C1 segment of cervical spinal cord (tissue), 14 donors: ENCODE measurements around the gene ACSM2B.
"Not testable (repeated sequence)": the region's sequence is repeated elsewhere in the genome, so short reads cannot be mapped to it uniquely, and the experiment has no call there.

ENCODE experiments used
- DNase-seq, 14 donors: peaks; one replicate each; lab custom pipeline; 2025; lab: John Stamatoyannopoulos, UW

ACSM2B gene

DNA sequence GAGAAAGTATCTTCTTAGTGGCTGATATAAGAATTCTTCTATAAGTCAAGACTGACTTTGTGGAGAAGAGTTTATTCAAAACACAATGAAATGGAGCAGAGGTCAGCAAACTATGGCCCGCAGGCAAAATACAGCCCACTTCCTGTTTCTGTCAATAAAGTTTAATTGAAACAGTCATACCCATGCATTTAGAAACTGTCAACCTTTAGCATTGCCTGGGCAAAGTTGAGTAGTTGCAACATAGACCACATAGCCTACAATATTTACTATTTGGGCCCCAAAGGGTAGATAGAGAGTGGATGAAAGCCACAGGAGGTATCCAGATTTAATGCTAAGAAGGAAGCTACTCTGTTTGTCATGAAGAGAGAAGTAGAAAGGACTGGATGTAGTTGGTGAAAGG is 38.0 kb downstream of the ACSM2B start:
- DNase-seq = no peak

DNA sequence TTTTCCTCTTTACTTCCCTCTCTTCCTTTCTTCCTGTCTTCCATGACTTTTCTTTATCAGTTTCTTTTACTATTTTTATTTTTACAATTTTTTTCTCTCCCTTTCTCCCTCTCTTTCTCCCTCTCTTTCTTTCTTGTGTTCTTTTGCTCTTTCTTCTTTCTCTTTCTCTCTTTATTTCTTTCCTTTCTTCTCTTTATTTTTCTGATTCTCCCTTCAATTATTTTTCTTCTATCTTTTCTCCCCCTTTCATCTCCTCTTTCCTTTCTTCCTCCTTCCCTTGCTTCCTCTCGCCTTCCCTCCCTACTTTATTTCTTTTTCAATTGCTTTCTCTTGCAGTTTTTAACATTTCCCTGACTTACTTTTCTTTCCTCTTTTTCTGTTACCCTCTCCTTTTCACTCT is 39.5 kb downstream of the ACSM2B start:
- DNase-seq = not testable (repeated sequence)

DNA sequence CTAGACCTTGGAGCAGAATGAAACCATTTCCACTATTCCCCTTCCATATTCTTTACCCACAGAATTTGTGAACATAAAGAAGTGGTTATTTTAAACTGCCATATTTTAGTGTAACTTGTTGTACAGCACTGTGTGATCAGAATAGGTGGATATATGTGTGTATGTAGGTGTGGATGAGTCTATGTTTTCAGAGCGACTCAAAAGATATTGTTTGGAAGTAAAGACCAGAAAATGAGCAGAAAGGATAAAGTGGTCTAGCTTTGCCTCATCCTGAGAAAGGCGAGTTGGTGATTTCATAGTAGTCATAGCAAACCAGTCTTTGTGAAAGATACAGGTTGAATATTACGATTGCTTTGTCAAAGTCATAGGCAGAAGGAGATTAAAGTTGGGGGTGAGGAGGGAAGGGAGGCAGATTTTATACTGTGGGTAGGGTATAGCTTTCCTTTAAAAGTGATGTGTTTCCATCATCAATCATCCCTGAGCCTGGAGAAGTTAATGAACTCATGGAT is 43.8 kb downstream of the ACSM2B start:
- not testable (repeated sequence) for DNase-seq

DNA sequence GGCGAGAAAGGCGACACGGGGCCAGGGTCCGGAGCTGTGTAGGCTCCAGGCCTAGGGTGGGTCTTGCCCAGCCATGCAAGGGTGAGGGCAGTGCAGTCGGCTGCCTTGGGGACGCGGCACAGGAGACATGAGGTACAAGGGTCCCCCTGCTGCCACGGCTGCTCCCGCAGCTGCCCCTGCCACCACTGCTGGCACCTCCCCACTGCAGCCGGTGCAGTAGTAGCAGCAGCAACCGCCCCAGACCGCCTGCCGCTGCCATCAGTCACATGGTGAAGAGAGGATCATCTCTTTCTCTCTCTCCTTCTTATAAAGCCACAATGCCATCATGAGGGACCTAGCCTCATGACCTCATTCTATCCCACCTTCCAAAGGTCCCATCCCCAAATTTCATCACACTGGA is 44.4 kb downstream of the ACSM2B start:
- DNase-seq = not testable (repeated sequence)

DNA sequence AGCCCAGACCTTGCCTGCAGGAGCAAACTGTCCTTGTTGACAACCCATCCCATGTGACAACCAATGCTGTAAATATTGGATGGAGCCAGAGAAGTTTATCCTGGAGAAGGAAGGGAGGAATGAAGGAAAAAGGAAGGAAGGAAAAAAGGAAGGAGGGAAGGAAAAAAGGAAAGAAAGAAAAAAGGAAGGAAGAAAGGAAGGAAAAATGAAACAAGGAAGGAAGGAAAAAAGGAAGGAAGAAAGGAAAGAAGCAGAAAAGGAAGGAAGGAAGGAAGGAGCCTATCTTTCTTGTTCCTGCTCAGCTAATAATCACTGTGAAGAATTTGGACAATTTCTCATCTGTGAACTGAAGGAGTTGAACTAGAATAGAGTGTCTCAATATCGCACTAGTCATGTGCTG is 56.1 kb downstream of the ACSM2B start:
- DNase-seq = no peak

DNA sequence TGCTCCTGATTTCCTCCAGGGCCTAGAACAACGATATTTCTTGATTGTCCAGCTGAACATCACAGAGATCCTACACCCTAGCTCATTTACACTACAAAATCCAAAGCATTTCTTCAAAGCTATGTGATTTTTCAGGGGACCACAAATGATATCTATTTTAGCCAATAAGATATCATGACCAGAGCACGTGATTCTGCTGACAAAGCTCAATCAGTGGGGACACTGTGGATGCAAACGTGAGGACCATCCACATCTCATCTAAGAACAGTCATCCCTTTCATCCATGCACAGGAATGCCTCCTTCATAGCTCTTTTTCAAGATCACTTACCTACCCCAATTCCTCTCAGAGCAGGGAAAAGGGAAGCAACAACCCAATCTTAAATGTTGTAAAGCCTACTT is 56.9 kb downstream of the ACSM2B start:
- DNase-seq = no peak

DNA sequence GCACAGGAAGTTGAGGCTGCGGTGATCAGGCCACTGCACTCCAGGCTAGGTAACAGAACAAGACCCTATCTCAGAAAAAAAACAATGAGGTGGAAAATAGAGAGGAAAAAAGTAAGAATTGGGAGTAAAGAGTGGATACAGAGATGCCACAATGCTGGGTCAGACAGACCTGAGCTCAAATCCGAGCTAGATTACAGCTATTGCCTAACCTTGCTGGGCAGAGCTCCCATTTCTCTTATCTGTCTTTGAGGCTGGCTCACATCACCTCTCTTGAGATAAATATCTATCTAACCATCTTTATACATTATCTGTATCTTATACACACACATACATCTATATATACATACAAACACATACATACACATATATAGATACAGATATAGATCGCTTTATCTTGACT is 59.0 kb downstream of the ACSM2B start:
- no peak for DNase-seq

DNA sequence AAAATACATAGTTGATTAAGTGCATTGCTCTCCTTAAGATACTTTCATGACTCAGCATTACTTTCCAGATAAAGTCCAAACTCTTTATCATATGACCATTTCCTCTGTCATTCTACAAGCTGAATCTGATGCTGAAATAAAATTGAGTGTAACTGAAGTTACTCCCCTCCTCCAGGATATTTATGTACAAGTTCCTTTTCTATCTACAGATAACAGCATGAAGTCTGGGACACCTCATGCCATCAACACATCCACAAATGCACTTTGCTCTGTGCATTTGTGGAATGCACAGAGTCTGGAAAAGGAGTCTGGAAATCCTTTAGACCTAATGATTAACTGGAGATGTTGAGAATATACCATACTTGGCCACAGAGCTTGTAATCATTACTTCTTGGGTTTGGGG is 60.5 kb downstream of the ACSM2B start:
- DNase-seq = no peak

DNA sequence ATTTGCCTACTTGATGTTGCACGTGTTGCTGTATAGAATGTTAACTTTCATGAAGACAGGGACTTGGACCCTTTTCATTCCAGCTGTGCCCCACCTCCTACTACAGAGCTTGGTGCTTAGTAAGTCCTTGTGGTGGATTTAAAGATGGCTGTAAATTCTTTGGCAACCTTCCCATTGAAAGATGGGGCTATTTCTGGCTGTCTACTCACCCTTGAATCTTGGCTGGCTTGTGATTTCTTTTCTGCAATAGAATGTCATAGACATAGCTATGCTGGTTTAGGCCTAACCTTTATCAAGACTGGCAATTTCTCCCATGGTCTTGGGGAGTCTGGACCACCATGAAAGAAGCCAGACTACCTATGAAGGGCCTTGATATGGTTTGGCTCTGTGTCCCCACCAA is 65.8 kb downstream of the ACSM2B start:
- no peak for DNase-seq

DNA sequence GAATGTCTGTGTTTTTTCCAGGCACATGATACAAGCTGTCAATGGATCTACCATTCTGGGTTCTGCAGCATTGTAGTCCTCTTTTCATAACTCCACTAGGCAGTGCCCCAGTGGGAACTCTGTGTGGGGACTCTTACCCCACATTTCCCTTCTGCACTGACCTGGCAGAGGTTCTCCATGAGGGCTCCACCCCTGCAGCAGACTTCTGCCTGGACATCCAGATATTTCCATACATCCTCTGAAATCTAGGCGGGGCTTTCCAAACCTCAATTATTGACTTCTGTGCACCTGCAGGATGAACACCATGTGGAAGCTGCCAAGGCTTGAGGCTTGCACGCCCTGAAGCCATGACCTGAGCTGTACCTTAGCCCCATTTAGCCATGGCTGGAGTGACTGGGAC is 68.9 kb downstream of the ACSM2B start:
- no peak for DNase-seq

DNA sequence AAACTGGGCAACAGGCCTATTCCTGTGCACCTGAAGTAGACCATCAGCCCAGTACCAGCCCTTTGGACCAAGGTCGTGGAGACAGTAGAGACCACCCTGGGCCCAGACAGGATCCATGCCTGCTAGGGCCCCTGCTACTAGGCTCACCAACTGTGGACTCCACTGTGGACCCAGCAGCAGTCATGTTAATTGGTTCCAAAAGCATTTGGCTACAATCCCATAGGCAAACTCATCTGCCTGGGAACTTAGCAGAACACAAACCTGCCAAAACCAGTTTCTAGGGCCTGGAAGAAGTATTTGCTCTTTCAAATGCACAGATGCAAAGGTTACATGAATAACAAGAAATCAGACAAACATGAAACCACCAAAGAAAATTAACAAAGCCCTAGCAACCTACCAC is 71.7 kb downstream of the ACSM2B start:
- no peak for DNase-seq

DNA sequence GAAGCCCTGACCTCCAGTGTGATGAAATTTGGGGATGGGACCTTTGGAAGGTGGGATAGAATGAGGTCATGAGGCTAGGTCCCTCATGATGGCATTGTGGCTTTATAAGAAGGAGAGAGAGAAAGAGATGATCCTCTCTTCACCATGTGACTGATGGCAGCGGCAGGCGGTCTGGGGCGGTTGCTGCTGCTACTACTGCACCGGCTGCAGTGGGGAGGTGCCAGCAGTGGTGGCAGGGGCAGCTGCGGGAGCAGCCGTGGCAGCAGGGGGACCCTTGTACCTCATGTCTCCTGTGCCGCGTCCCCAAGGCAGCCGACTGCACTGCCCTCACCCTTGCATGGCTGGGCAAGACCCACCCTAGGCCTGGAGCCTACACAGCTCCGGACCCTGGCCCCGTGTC is 84.7 kb downstream of the ACSM2B start:
- not testable (repeated sequence) for DNase-seq

DNA sequence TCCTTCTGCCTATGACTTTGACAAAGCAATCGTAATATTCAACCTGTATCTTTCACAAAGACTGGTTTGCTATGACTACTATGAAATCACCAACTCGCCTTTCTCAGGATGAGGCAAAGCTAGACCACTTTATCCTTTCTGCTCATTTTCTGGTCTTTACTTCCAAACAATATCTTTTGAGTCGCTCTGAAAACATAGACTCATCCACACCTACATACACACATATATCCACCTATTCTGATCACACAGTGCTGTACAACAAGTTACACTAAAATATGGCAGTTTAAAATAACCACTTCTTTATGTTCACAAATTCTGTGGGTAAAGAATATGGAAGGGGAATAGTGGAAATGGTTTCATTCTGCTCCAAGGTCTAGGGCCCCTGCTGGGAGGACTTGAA is 85.2 kb downstream of the ACSM2B start:
- not testable (repeated sequence) for DNase-seq
